GM10248 (cell line): Measurements from ENCODE around the gene ATPAF2.

Experiments used
- CTCF ChIA-PET: fragments of 300-600 bp; sonication (Branson Sonifier 250); formaldehyde crosslinking; extraction: SDS; loops from one replicate; lab custom pipeline; 2021; ENCODE audit warnings: antibody characterized with exemption; lab: Yijun Ruan, JAX
- POLR2A ChIA-PET: fragments of 350-650 bp; sonication (Branson Sonifier 250); formaldehyde crosslinking; extraction: SDS; loops from one replicate; lab custom pipeline; 2020; ENCODE audit warnings: antibody characterized with exemption; lab: Yijun Ruan, JAX
- DNase-seq: peaks from one replicate; pipeline ENCODE4 v3.0.0; 2012; ENCODE audit errors: extremely low spot score
- TF ChIP-seq, protein P1 (sequence below): IDR thresholded peaks from 2 replicates; pipeline ENCODE4 v1.5.1; 2012; ENCODE audit warnings: mild to moderate bottlenecking, low read depth; ENCODE audit errors: extremely low read depth, missing control alignments, control extremely low read depth

ATPAF2 gene

DNA sequence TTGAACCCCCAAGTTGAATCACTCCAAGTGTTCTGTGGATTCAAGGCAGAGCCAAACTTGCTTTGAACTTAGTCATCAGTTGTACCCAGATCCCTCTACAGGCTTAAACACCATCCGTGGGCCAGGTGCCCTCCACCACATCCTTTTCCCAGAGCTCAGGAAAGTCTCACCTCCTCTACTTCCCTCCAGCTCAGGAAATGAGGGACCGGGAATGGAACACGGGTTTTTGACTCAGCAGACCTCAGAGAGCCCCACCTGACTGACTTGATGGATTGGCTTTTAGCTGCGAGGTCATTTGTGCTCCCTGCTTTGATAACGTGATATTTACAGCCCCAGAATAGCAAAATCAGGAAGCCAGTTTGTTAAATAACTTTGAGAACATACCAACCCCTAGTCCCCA, 20.3 kb upstream of the ATPAF2 start:
- TF ChIP-seq, protein P1, sequence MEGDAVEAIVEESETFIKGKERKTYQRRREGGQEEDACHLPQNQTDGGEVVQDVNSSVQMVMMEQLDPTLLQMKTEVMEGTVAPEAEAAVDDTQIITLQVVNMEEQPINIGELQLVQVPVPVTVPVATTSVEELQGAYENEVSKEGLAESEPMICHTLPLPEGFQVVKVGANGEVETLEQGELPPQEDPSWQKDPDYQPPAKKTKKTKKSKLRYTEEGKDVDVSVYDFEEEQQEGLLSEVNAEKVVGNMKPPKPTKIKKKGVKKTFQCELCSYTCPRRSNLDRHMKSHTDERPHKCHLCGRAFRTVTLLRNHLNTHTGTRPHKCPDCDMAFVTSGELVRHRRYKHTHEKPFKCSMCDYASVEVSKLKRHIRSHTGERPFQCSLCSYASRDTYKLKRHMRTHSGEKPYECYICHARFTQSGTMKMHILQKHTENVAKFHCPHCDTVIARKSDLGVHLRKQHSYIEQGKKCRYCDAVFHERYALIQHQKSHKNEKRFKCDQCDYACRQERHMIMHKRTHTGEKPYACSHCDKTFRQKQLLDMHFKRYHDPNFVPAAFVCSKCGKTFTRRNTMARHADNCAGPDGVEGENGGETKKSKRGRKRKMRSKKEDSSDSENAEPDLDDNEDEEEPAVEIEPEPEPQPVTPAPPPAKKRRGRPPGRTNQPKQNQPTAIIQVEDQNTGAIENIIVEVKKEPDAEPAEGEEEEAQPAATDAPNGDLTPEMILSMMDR = no peak
- DNase-seq = no peak
- ChIA-PET POLR2A (no interaction called here), CTCF (no interaction called here)

DNA sequence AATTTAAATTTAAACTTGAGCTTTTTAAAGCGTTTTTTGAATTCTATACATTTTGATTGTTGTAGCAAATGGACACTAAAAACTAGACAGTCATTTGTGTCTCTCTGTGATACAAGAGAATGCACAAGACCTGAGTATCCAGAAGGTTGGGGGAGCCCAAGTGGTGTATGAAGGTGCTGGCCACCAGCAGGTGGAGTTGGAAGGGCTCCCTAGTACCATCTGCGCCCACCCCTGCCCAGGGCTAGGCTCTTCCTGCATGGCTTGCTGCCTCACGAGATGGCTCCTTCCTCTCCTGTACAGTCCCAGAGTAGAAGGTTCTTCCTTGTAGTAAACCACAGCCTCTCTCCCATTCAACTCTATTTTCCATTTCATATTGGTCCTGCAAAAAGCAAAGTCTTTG, 17.2 kb upstream of the ATPAF2 start:
- no peak for DNase-seq
- TF ChIP-seq, protein P1 = no peak
- ChIA-PET CTCF (interaction anchor here (2.4 kb wide), 1 partner anchor 9 kb away, joined by 8 read pairs; no protein-coding TSS in a partner anchor), POLR2A (no interaction called here)

DNA sequence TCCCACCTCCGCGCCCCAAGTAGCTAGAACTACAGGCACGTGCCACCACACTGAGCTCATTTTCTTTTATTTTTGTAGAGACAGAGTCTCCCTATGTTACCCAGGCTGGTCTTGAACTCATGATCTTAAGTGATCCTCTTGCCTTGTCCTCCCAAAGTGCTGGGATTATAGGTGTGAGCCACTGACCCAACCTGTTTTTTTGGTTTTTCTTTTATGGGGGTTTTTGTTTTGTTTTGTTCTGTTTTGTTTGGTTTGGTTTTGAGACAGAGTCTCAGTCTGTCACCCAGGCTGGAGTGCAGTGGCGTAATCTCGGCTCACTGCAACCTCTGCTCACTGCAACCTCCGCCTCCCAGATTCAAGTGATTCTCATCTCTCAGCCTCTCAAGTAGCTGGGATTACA, 16.6 kb upstream of the ATPAF2 start:
- POLR2A ChIA-PET = no interaction called here
- no peak for DNase-seq
- TF ChIP-seq, protein P1 = no peak
- CTCF ChIA-PET = interaction anchor here (2.4 kb wide), 1 partner anchor 9 kb away, joined by 8 read pairs; no protein-coding TSS in a partner anchor

DNA sequence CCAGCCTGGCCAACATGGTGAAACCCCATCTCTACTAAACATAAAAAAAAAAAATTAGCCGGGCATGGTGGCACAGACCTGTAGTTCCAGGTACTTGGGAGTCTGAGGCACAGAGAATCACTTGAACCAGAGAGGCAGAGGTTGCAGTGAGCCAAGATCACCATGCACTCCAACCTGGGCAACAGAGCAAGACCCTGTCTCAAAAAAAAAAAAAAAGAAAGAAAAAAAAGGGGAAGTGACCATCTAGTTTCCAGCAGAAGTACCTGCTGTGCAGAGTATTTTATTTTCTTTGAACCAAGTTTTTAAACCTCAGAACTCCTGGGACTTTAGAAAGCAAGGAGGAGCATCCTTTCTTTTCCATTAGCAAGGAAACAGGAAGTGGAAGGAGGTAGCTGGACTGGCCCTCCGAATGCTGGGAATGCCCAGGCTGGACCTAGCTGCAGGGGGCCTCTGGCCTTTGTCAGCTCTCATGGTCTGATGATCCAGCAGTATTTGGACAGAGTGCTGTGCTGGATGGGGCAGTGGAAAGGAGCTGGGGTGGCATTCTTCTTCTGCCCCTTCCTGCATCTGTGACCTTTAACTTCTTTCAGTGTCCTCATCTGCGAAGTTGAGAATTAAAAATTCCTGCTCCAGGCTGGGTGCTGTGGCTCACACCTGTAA, 6.9 kb upstream of the ATPAF2 start:
- DNase-seq = no peak
- TF ChIP-seq, protein P1 = no peak
- ChIA-PET CTCF (interaction anchor here (1.9 kb wide), 1 partner anchor 10 kb away, joined by 8 read pairs; no protein-coding TSS in a partner anchor), POLR2A (no interaction called here)

GRCh38 chr17:18044609-18045008, 5.6 kb upstream of the ATPAF2 start:
- ChIA-PET CTCF (no interaction called here), POLR2A (no interaction called here)
- DNase-seq = no peak
- TF ChIP-seq, protein P1 = no peak

DNA sequence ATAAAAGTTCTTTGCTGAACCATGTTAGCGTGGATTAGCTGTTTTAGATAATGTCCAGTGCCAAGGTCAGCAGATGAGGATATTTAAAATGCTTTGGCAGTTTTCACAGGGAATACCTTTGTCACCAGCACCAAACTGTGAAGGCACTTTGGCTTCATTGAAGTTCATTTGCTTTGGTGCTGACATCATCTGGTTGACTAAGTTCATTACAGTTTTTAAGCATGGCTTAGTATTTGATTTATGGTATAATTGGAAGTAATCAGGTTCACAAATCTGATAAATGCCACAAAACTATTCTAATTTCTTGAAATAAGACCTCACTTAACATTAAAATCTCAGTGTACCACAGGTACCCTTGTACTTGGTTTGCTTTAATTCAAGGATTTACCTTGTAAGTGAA, 4.5 kb upstream of the ATPAF2 start:
- CTCF ChIA-PET = no interaction called here
- TF ChIP-seq, protein P1 = peak; percentile 36
- no peak for DNase-seq
- POLR2A ChIA-PET = no interaction called here

- no peak for DNase-seq
- TF ChIP-seq, protein P1 = no peak
- ChIA-PET CTCF (no interaction called here), POLR2A (no interaction called here)
These were observed 4.0 kb upstream of the ATPAF2 start for GRCh38 chr17:18042983-18043382.
